A549 (cell line): ENCODE measurements around the gene SCD. TPM values are rescaled to one million over a fixed set of nuclear protein-coding genes. Genes with fewer than 3 reads are reported as not detected.
A peak's percentile ranks its signal among the peaks of the same experiment; 100 is the strongest.

Experiments
- ATAC-seq, 2 experiments: fragments of 200-7000 bp in 1 of 2; fragments of >200 bp in 1 of 2; cut with Nextera tagmentation in 1 of 2; cut with Tn5 transposase in 1 of 2; 3 replicates each; pipeline versions ENCODE4 v1.8.0 to v1.9.1; 2018 to 2020; ENCODE audit warnings: mild to moderate bottlenecking in 1 of 2, moderate library complexity in 1 of 2
- CTCF ChIA-PET: fragments of 300-600 bp; sonication (Branson Sonifier 250); formaldehyde crosslinking; extraction: SDS; loops from one replicate; lab custom pipeline; 2021; ENCODE audit warnings: antibody characterized with exemption, inconsistent platforms; lab: Yijun Ruan, JAX
- POLR2A ChIA-PET: fragments of 350-600 bp; formaldehyde crosslinking; extraction: SDS; loops from one replicate; lab custom pipeline; 2021; ENCODE audit warnings: antibody characterized with exemption, inconsistent platforms; lab: Yijun Ruan, JAX
- DNase-seq, 2 experiments: peaks; one replicate each; pipeline versions ENCODE4 v3.0.0 to v3.0.0-alpha.2; 2011 to 2016; ENCODE audit warnings: low read depth in 1 of 2, low spot score in 1 of 2
- FAIRE-seq: peaks from 2 replicates; lab custom pipeline; 2011; peaks lifted over from hg19 to GRCh38; lab: Jason Lieb, UNC
- H3K27ac ChIP-seq, 2 experiments: fragments of >200 bp; sonication (Bioruptor Twin); formaldehyde crosslinking; 3 replicates each; pipeline ENCODE4 v1.5.1; 2016 to 2017
- H3K4me1 ChIP-seq: fragments of >200 bp; sonication (Bioruptor Twin); formaldehyde crosslinking; 3 replicates; pipeline ENCODE4 v1.6.1; 2016
- H3K4me2 ChIP-seq: fragments of >200 bp; sonication (Bioruptor Twin); formaldehyde crosslinking; 3 replicates; pipeline ENCODE4 v1.6.1; 2016
- H3K4me3 ChIP-seq: fragments of >200 bp; sonication (Bioruptor Twin); formaldehyde crosslinking; 3 replicates; pipeline ENCODE4 v1.5.1; 2016
- H3K9me3 ChIP-seq: fragments of >200 bp; sonication (Bioruptor Twin); formaldehyde crosslinking; 3 replicates; pipeline ENCODE4 v1.6.1; 2016
- EHF ChIP-seq: fragments of 250-450 bp; sonication (Bioruptor Pico); IDR thresholded peaks from 2 replicates; pipeline ENCODE4 v1.5.0; 2020; ENCODE audit warnings: mild to moderate bottlenecking
- EP300 ChIP-seq, 2 experiments: fragments of >200 bp; sonication (Bioruptor Twin); formaldehyde crosslinking; IDR thresholded peaks; 2 replicates in 1 of 2; 3 replicates in 1 of 2; pipeline ENCODE4 v1.6.1; 2016 to 2017
- GATA3 ChIP-seq: IDR thresholded peaks from 2 replicates; pipeline ENCODE4 v1.6.1; 2012; ENCODE audit warnings: borderline replicate concordance
- HDAC2 ChIP-seq: fragments of 200-600 bp; sonication (generic); IDR thresholded peaks from 2 replicates; pipeline ENCODE4 v1.6.1; 2016
- HEYL ChIP-seq: fragments of 250-450 bp; sonication (Bioruptor Pico); IDR thresholded peaks from 2 replicates; pipeline ENCODE4 v1.8.0; 2021; ENCODE audit warnings: mild to moderate bottlenecking, moderate library complexity
- JUN ChIP-seq, 2 experiments: fragments of >200 bp; sonication (Bioruptor Twin); formaldehyde crosslinking; IDR thresholded peaks; 2 replicates in 1 of 2; 3 replicates in 1 of 2; pipeline ENCODE4 v1.6.1; 2016 to 2017
- KDM5A ChIP-seq: fragments of 200-600 bp; sonication (generic); IDR thresholded peaks from 2 replicates; pipeline ENCODE4 v1.6.1; 2016; ENCODE audit warnings: antibody characterized with exemption, mild to moderate bottlenecking
- MYC ChIP-seq: IDR thresholded peaks from 2 replicates; pipeline ENCODE4 v1.6.1; 2012; ENCODE audit warnings: mild to moderate bottlenecking, inconsistent platforms, low read length, improper control_type of control experiment, borderline replicate concordance
- NPAS2 ChIP-seq: fragments of 250-450 bp; sonication (Bioruptor Pico); IDR thresholded peaks from 2 replicates; pipeline ENCODE4 v1.8.0; 2022; ENCODE audit warnings: mild to moderate bottlenecking, moderate library complexity, borderline replicate concordance
- PHF8 ChIP-seq: fragments of 200-600 bp; sonication (generic); IDR thresholded peaks from 2 replicates; pipeline ENCODE4 v1.6.1; 2016; ENCODE audit warnings: low read depth, mild to moderate bottlenecking, antibody characterized with exemption, moderate library complexity, borderline replicate concordance
- POLR2A ChIP-seq: IDR thresholded peaks from 2 replicates; pipeline ENCODE4 v1.6.1; 2012; ENCODE audit warnings: mild to moderate bottlenecking, low read length
- RAD21 ChIP-seq, 2 experiments: fragments of >200 bp in 1 of 2; sonication (Bioruptor Twin) in 1 of 2; formaldehyde crosslinking in 1 of 2; IDR thresholded peaks in 1 of 2; conservative IDR thresholded peaks in 1 of 2; 2 replicates in 1 of 2; 3 replicates in 1 of 2; pipeline ENCODE4 v1.6.1; 2012 to 2018; ENCODE audit warnings: inconsistent platforms in 1 of 2
- SMC3 ChIP-seq: fragments of >200 bp; sonication (Bioruptor Twin); formaldehyde crosslinking; IDR thresholded peaks from 3 replicates; pipeline ENCODE4 v1.6.1; 2018; ENCODE audit warnings: inconsistent platforms
- SREBF2 ChIP-seq: fragments of 450-650 bp; IDR thresholded peaks from 2 replicates; pipeline ENCODE4 v1.6.1; 2014; ENCODE audit warnings: mild to moderate bottlenecking, moderate library complexity
- ZFP36 ChIP-seq: fragments of 450-650 bp; IDR thresholded peaks from 2 replicates; pipeline ENCODE4 v1.6.1; 2014; ENCODE audit warnings: borderline replicate concordance; ENCODE audit not compliant: partially characterized antibody
- WGBS: methylation state at CpG from one replicate; pipeline ENCODE4 v1.1.6; 2017; ENCODE audit errors: missing lambda C conversion rate; 5-methylcytosine and 5-hydroxymethylcytosine counted together
- polyA minus RNA-seq: library from RNA; depleted of rRNA, polyadenylated mRNA; stranded (reverse); fragments of >200 nt; gene quantifications from 2 replicates; pipeline ENCODE4 v1.2.3, GENCODE V29; 2011; rRNA and poly(A)+ RNA removed
- polyA plus RNA-seq, 4 experiments: library from polyadenylated mRNA; depleted of rRNA in 3 of 4; stranded (reverse); fragments of >200 nt; fragmentation: RNase III in 1 of 4; extraction: RNeasy Plus Mini Kit Qiagen cat#74134 plus additional on column Dnase treatment in 1 of 4; gene quantifications; 2 replicates in 3 of 4; 3 replicates in 1 of 4; pipeline ENCODE4 v1.2.3, GENCODE V29; 2011 to 2017
- TF ChIP-seq, protein P1 (sequence below): IDR thresholded peaks from 2 replicates; pipeline ENCODE4 v1.6.1; 2012; ENCODE audit warnings: low read depth, borderline replicate concordance
- TF ChIP-seq, protein P2 (sequence below): fragments of 200-600 bp; sonication (generic); IDR thresholded peaks from 2 replicates; pipeline ENCODE4 v1.6.1; 2016; ENCODE audit warnings: antibody characterized with exemption, mild to moderate bottlenecking, moderate library complexity
- TF ChIP-seq, protein P3 (sequence below): IDR thresholded peaks from 2 replicates; pipeline ENCODE4 v1.6.1; 2012
- TF ChIP-seq, protein P4 (sequence below): IDR thresholded peaks from 2 replicates; pipeline ENCODE4 v1.6.1; 2012
- TF ChIP-seq, protein P5 (sequence below): fragments of >200 bp; sonication (Bioruptor Twin); formaldehyde crosslinking; IDR thresholded peaks from 3 replicates; pipeline ENCODE4 v1.6.1; 2016

SCD gene
- polyA plus RNA-seq (2011; rRNA removed) (329 and 348 TPM in 2 replicates), polyA plus RNA-seq (2017; fragmentation: RNase III; extraction: RNeasy Plus Mini Kit Qiagen cat#74134 plus additional on column Dnase treatment) (157 to 496 TPM (median 416 TPM) in 3 replicates), polyA minus RNA-seq (331 and 353 TPM in 2 replicates)
- 66.6 and 81.4 TPM in 2 replicates for polyA plus RNA-seq (2012; cell fraction: cytosol; rRNA removed)
- polyA plus RNA-seq (2012; cell fraction: nucleus; rRNA removed), result 73.4 and 80.0 TPM in 2 replicates

DNA sequence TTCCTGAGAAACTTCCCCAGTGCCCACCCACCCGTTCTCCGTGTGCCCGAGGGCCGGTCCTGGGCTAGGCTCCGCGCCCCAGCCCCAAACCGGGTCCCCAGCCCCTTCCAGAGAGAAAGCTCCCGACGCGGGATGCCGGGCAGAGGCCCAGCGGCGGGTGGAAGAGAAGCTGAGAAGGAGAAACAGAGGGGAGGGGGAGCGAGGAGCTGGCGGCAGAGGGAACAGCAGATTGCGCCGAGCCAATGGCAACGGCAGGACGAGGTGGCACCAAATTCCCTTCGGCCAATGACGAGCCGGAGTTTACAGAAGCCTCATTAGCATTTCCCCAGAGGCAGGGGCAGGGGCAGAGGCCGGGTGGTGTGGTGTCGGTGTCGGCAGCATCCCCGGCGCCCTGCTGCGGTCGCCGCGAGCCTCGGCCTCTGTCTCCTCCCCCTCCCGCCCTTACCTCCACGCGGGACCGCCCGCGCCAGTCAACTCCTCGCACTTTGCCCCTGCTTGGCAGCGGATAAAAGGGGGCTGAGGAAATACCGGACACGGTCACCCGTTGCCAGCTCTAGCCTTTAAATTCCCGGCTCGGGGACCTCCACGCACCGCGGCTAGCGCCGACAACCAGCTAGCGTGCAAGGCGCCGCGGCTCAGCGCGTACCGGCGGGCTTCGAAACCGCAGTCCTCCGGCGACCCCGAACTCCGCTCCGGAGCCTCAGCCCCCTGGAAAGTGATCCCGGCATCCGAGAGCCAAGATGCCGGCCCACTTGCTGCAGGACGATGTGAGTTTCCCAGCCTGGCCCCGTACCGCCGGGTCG is at the start of gene SCD:
Gene SCD (plus strand): TSS at position 469 of the 803 bp plus-strand sequence. CDS start 272 bp downstream, at position 741.
- Histone ChIP-seq H3K4me1 (peaks cover 60% of the 10 kb centered on the region), H3K9me3 (no peaks in the 10 kb centered on the region), H3K27ac (peak within 1 kb of the TSS; percentile 99), H3K4me2 (peak within 1 kb of the TSS; percentile 88), H3K4me3 (peak within 1 kb of the TSS; percentile 99)
- POLR2A ChIA-PET, result interaction anchor here (0.7 to 7.6 kb wide), 18 partner anchors 8 to 571 kb away, joined by 3 to 143 read pairs (median 4); partner anchors contain the start of genes BLOC1S2, HIF1AN and PKD2L1
- ATAC-seq (peak; percentile 91 to 93), DNase-seq (peak; percentile 93 to 98), FAIRE-seq (no peak)
- TF ChIP-seq, protein P1, sequence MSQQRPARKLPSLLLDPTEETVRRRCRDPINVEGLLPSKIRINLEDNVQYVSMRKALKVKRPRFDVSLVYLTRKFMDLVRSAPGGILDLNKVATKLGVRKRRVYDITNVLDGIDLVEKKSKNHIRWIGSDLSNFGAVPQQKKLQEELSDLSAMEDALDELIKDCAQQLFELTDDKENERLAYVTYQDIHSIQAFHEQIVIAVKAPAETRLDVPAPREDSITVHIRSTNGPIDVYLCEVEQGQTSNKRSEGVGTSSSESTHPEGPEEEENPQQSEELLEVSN, result peak; percentile 82
- TF ChIP-seq GATA3, result peak; percentile 54; the same call in 1 of the 2 replicates
- TF ChIP-seq, protein P2, sequence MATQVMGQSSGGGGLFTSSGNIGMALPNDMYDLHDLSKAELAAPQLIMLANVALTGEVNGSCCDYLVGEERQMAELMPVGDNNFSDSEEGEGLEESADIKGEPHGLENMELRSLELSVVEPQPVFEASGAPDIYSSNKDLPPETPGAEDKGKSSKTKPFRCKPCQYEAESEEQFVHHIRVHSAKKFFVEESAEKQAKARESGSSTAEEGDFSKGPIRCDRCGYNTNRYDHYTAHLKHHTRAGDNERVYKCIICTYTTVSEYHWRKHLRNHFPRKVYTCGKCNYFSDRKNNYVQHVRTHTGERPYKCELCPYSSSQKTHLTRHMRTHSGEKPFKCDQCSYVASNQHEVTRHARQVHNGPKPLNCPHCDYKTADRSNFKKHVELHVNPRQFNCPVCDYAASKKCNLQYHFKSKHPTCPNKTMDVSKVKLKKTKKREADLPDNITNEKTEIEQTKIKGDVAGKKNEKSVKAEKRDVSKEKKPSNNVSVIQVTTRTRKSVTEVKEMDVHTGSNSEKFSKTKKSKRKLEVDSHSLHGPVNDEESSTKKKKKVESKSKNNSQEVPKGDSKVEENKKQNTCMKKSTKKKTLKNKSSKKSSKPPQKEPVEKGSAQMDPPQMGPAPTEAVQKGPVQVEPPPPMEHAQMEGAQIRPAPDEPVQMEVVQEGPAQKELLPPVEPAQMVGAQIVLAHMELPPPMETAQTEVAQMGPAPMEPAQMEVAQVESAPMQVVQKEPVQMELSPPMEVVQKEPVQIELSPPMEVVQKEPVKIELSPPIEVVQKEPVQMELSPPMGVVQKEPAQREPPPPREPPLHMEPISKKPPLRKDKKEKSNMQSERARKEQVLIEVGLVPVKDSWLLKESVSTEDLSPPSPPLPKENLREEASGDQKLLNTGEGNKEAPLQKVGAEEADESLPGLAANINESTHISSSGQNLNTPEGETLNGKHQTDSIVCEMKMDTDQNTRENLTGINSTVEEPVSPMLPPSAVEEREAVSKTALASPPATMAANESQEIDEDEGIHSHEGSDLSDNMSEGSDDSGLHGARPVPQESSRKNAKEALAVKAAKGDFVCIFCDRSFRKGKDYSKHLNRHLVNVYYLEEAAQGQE, result no peak
- TF ChIP-seq JUN (IDR thresholded peaks at IDR 0.05), result peak; percentile 52 to 76; a peak in 3 of 5 replicates
- no peak for TF ChIP-seq KDM5A
- TF ChIP-seq SMC3, result peak; percentile 8; the same call in 1 of the 3 replicates
- TF ChIP-seq, protein P3, sequence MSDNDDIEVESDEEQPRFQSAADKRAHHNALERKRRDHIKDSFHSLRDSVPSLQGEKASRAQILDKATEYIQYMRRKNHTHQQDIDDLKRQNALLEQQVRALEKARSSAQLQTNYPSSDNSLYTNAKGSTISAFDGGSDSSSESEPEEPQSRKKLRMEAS, result peak; percentile 82
- TF ChIP-seq, protein P4, sequence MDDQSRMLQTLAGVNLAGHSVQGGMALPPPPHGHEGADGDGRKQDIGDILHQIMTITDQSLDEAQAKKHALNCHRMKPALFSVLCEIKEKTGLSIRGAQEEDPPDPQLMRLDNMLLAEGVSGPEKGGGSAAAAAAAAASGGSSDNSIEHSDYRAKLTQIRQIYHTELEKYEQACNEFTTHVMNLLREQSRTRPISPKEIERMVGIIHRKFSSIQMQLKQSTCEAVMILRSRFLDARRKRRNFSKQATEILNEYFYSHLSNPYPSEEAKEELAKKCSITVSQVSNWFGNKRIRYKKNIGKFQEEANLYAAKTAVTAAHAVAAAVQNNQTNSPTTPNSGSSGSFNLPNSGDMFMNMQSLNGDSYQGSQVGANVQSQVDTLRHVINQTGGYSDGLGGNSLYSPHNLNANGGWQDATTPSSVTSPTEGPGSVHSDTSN, result peak; percentile 33; the same call in 1 of the 2 replicates
- peak; percentile 20; the same call in 1 of the 2 replicates for TF ChIP-seq HDAC2
- TF ChIP-seq POLR2A, result peak; percentile 71
- TF ChIP-seq MYC, result no peak
- TF ChIP-seq ZFP36, result no peak
- peak; percentile 18; the same call in 1 of the 2 replicates for TF ChIP-seq PHF8
- no peak for TF ChIP-seq HEYL
- TF ChIP-seq NPAS2, result no peak
- TF ChIP-seq SREBF2, result no peak
- no peak for TF ChIP-seq EHF (CRISPR knock-in tag)
- TF ChIP-seq RAD21 (conservative IDR thresholded peaks at IDR 0.05 in 1 of 2, IDR thresholded peaks at IDR 0.05 in 1 of 2), result 0 out of 5 replicates have a peak, but pooled peaks have one; percentile 1 to 8
- peak in 1 of 2 experiments; percentile 18; a peak in 1 of 5 replicates for TF ChIP-seq EP300 (IDR thresholded peaks at IDR 0.05)
- TF ChIP-seq, protein P5, sequence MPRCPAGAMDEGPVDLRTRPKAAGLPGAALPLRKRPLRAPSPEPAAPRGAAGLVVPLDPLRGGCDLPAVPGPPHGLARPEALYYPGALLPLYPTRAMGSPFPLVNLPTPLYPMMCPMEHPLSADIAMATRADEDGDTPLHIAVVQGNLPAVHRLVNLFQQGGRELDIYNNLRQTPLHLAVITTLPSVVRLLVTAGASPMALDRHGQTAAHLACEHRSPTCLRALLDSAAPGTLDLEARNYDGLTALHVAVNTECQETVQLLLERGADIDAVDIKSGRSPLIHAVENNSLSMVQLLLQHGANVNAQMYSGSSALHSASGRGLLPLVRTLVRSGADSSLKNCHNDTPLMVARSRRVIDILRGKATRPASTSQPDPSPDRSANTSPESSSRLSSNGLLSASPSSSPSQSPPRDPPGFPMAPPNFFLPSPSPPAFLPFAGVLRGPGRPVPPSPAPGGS, result peak; percentile 35; the same call in 1 of the 3 replicates
- CTCF ChIA-PET, result interaction anchor here (0.6 to 28.5 kb wide), 13 partner anchors 8 to 167 kb away, joined by 3 to 534 read pairs (median 4); partner anchors contain the start of gene SEC31B
- WGBS, result 1% methylated on average over 31 of the region's 73 CpGs
